ENCODE measurements around the gene CCNY.

Gene CCNY

DNA sequence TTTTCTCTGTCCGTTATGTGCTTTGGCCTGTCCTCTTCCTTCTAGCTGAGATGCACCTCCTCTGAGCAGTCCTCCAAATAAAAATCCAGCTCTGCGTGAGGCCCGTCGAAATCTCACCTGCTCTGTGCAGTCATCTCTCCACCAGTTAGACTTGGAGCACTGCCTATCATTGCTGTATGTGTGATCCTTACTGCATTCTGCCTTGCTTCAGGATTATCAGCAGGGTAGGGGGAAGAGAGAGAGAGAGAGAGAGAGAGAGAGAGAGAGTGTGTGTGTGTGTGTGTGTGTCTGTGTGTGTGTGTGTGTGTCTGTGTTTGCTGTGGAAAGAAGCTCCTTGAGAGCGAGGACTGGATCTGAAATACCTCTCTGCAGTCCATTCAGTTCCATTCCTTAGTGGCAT, 129.4 kb downstream of the CCNY start:
- no peak for TF ChIP-seq EZH2 (IDR thresholded peaks at IDR 0.05)
- no peak for TF ChIP-seq POLR2AphosphoS5 (IDR thresholded peaks at IDR 0.05; ENCODE audit: borderline replicate concordance, low read depth, low read length)
- TF ChIP-seq FOXP2 (optimal IDR thresholded peaks at IDR 0.05; ENCODE audit: control extremely low read depth, extremely low read length, insufficient read depth): no peak
- no peak overlapping the region for H3K9ac ChIP-seq (ENCODE audit: insufficient read length)
- no peak for DNase-seq (ENCODE audit: low read depth, low spot score)
- H3K36me3 ChIP-seq (ENCODE audit: insufficient read depth, low read length): no peaks in the 10 kb centered on the region
- no peak overlapping the region for H3K4me3 ChIP-seq
- H3K27ac ChIP-seq: no peak overlapping the region
- no peaks in the 10 kb centered on the region for H3K9me3 ChIP-seq (ENCODE audit: low read depth, low read length)

DNA sequence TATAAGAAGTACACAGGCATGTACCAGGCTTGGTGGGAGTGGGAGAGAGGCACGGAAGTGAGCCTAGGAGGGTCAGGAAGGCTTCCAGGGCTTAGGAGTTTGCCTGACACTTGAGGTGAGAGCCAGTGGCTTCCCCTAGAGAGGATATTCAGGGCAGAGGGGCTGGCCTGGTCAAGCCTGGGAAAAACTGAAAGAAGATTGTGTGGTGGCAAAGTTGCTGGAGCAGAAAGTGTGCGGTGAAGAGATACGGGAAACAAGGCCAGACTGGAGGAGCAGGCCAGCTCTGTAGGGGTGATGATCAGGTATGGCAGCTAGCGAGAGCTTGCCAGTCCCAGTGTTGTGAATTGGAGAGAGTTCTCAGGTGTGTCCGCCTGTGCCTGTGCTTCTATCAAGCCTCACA, 129.9 kb downstream of the CCNY start:
- no peaks in the 10 kb centered on the region for H3K36me3 ChIP-seq (ENCODE audit: insufficient read depth, low read length)
- H3K9ac ChIP-seq (ENCODE audit: insufficient read length): no peak overlapping the region
- no peaks in the 10 kb centered on the region for H3K9me3 ChIP-seq (ENCODE audit: low read depth, low read length)
- DNase-seq (ENCODE audit: low read depth, low spot score): no peak
- H3K27ac ChIP-seq: no peak overlapping the region
- no peak overlapping the region for H3K4me3 ChIP-seq
- no peak for TF ChIP-seq EZH2 (IDR thresholded peaks at IDR 0.05)
- no peak for TF ChIP-seq POLR2AphosphoS5 (IDR thresholded peaks at IDR 0.05; ENCODE audit: borderline replicate concordance, low read depth, low read length)
- no peak for TF ChIP-seq FOXP2 (optimal IDR thresholded peaks at IDR 0.05; ENCODE audit: control extremely low read depth, extremely low read length, insufficient read depth)

DNA sequence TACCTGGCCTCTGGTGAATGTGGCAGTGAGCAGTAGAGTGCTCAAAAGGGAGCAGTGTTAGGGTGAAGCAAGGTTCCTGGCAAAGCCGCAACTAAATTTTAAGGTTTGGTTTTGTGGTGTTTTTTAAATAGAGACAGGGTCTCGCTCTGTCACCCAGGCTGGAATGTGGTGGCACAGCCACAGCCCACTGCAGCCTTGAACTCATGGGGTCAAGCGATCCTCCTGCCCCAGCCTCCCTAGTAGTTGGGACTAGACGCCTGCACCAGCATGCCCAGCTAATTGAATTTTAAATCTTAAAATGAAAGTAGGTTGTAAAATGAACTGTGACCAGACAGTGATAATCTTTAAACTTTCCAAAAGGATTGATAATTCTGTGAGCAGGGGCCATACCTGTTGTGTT, 130.4 kb downstream of the CCNY start:
- Histone ChIP-seq H3K4me3 (no peak overlapping the region), H3K27ac (no peak overlapping the region), H3K9ac (ENCODE audit: insufficient read length) (no peak overlapping the region), H3K36me3 (ENCODE audit: insufficient read depth, low read length) (no peaks in the 10 kb centered on the region), H3K9me3 (ENCODE audit: low read depth, low read length) (no peaks in the 10 kb centered on the region)
- no peak for TF ChIP-seq EZH2 (IDR thresholded peaks at IDR 0.05)
- no peak for TF ChIP-seq POLR2AphosphoS5 (IDR thresholded peaks at IDR 0.05; ENCODE audit: borderline replicate concordance, low read depth, low read length)
- DNase-seq (ENCODE audit: low read depth, low spot score): no peak

DNA sequence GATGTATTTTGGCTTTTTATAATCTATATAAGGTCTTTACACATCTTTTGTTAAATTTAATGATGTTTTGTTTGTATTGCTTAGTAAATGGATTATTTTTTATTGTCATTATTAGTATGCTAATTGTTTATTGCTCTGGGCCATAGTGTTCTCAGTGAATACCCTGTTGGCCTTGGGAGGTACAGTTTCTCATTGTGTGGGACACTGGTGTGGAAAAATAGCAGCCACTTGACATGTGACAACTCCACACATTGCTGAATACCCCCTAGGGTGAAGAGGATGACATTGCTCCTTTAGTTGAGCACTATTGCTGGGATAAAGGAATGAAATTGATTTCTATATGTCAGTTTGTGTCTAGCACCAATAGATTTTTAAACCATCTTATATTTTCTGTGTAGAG, 130.9 kb downstream of the CCNY start:
- no peak for DNase-seq (ENCODE audit: low read depth, low spot score)
- no peaks in the 10 kb centered on the region for H3K36me3 ChIP-seq (ENCODE audit: insufficient read depth, low read length)
- no peak overlapping the region for H3K4me3 ChIP-seq
- H3K9ac ChIP-seq (ENCODE audit: insufficient read length): no peak overlapping the region
- no peaks in the 10 kb centered on the region for H3K9me3 ChIP-seq (ENCODE audit: low read depth, low read length)
- no peak overlapping the region for H3K27ac ChIP-seq
- TF ChIP-seq FOXP2 (optimal IDR thresholded peaks at IDR 0.05; ENCODE audit: control extremely low read depth, extremely low read length, insufficient read depth) (no peak), POLR2AphosphoS5 (IDR thresholded peaks at IDR 0.05; ENCODE audit: borderline replicate concordance, low read depth, low read length) (no peak), EZH2 (IDR thresholded peaks at IDR 0.05) (no peak)

DNA sequence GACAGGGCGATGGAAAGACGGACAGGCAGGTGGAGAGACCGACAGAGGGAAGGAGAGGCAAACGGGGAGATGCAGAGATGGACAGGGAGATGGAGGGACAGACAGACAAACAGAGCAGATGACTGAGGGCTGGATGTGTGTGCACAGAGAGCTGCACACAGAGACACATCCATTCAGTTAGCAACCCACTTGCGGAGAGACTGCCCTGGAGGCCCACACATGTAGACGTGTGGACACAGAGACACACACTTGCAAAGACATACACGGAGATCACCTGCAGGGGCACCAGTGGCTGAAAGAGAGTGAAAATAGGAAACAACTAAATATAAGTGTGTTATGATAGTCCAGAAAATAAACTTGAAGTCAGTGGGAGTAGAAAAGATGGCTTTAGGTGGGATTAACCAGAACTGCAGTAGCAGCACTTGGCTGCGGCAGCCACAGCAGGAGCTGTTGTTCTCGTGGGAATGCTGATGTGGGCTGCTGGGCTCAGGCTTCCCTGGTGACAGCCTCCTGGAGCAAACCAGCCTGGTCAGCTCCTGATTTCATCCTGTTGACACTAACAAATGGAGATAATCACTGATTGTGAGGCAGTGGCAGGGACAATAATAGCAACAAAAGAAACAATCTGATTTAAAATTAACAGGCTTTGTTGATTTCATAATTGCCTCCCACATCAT, 134.1 kb downstream of the CCNY start:
- no peak overlapping the region for H3K27ac ChIP-seq
- no peak for DNase-seq (ENCODE audit: low read depth, low spot score)
- H3K9ac ChIP-seq (ENCODE audit: insufficient read length): no peak overlapping the region
- TF ChIP-seq POLR2AphosphoS5 (IDR thresholded peaks at IDR 0.05; ENCODE audit: borderline replicate concordance, low read depth, low read length) (no peak), FOXP2 (optimal IDR thresholded peaks at IDR 0.05; ENCODE audit: control extremely low read depth, extremely low read length, insufficient read depth) (no peak), EZH2 (IDR thresholded peaks at IDR 0.05) (no peak)
- H3K9me3 ChIP-seq (ENCODE audit: low read depth, low read length): no peaks in the 10 kb centered on the region
- H3K4me3 ChIP-seq: no peak overlapping the region
- H3K36me3 ChIP-seq (ENCODE audit: insufficient read depth, low read length): no peaks in the 10 kb centered on the region

DNA sequence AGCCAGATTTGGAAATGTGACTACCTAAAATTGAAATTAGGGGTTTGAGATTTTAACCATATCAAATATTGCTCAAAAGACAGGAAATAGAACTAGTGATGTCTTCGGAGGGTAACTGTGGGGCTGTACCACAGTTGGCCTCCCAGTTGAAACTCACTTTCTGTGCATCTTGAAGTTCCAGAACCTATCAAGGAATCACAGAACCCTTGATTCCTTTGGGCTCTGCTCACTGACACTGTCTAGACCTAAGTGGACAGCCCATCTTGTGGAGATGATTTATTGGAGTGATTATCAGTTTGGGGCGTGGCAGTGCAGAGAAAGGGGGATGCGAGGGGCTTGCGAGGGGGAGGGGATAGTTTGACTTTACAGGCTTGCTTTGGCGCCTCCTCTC, 134.6 kb downstream of the CCNY start:
- H3K36me3 ChIP-seq (ENCODE audit: insufficient read depth, low read length): no peaks in the 10 kb centered on the region
- no peaks in the 10 kb centered on the region for H3K9me3 ChIP-seq (ENCODE audit: low read depth, low read length)
- TF ChIP-seq FOXP2 (optimal IDR thresholded peaks at IDR 0.05; ENCODE audit: control extremely low read depth, extremely low read length, insufficient read depth): no peak
- TF ChIP-seq EZH2 (IDR thresholded peaks at IDR 0.05): no peak
- TF ChIP-seq POLR2AphosphoS5 (IDR thresholded peaks at IDR 0.05; ENCODE audit: borderline replicate concordance, low read depth, low read length): no peak
- no peak overlapping the region for H3K9ac ChIP-seq (ENCODE audit: insufficient read length)
- no peak overlapping the region for H3K27ac ChIP-seq
- DNase-seq (ENCODE audit: low read depth, low spot score): no peak
- H3K4me3 ChIP-seq: no peak overlapping the region

DNA sequence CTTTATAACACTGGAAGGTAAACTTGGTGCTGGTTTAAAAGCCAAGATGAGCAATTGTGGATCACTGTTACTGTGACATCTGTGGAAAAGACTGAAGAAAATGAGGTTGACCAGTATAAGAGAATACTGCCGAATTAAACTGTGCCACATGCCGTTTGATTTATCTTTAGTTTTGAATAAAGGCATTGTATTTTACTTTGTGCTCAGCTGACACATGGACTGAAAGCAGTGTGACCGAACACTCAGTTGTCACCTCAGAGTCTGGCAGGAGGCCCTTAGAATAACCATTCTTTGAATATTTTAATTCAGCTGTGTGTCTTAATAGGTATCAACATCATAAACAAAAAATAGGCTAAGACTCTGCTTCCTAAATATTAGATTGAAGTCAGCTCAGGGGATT, 135.1 kb downstream of the CCNY start:
- no peak overlapping the region for H3K27ac ChIP-seq
- no peak overlapping the region for H3K9ac ChIP-seq (ENCODE audit: insufficient read length)
- DNase-seq (ENCODE audit: low read depth, low spot score): no peak
- no peaks in the 10 kb centered on the region for H3K9me3 ChIP-seq (ENCODE audit: low read depth, low read length)
- no peak overlapping the region for H3K4me3 ChIP-seq
- TF ChIP-seq POLR2AphosphoS5 (IDR thresholded peaks at IDR 0.05; ENCODE audit: borderline replicate concordance, low read depth, low read length) (no peak), FOXP2 (optimal IDR thresholded peaks at IDR 0.05; ENCODE audit: control extremely low read depth, extremely low read length, insufficient read depth) (no peak), EZH2 (IDR thresholded peaks at IDR 0.05) (no peak)
- H3K36me3 ChIP-seq (ENCODE audit: insufficient read depth, low read length): no peaks in the 10 kb centered on the region

DNA sequence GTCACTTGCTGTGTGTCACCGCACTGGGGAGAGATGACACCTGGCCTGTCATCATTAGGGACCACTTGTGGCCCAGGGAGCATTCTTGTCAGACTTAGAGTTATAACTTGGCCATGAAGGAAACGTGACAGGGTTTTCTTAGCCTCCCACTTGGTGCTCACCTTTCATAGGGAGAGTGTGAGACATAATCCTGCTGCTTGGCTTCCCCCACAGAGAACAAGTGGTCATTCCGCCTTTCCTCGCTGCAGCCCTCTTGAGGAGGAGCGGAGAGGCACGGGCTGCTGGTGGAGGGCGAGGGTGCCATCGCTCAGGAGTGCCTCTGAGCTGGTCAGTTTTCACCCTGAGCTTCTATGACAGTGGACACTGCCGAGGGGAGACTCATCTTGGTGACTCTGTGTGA, 143.8 kb downstream of the CCNY start:
- no peak for TF ChIP-seq FOXP2 (optimal IDR thresholded peaks at IDR 0.05; ENCODE audit: control extremely low read depth, extremely low read length, insufficient read depth)
- no peak for TF ChIP-seq POLR2AphosphoS5 (IDR thresholded peaks at IDR 0.05; ENCODE audit: borderline replicate concordance, low read depth, low read length)
- no peak for TF ChIP-seq EZH2 (IDR thresholded peaks at IDR 0.05)
- Histone ChIP-seq H3K36me3 (ENCODE audit: insufficient read depth, low read length) (no peaks in the 10 kb centered on the region), H3K9ac (ENCODE audit: insufficient read length) (no peak overlapping the region), H3K27ac (no peak overlapping the region), H3K4me3 (no peak overlapping the region), H3K9me3 (ENCODE audit: low read depth, low read length) (no peaks in the 10 kb centered on the region)
- DNase-seq (ENCODE audit: low read depth, low spot score): no peak

DNA sequence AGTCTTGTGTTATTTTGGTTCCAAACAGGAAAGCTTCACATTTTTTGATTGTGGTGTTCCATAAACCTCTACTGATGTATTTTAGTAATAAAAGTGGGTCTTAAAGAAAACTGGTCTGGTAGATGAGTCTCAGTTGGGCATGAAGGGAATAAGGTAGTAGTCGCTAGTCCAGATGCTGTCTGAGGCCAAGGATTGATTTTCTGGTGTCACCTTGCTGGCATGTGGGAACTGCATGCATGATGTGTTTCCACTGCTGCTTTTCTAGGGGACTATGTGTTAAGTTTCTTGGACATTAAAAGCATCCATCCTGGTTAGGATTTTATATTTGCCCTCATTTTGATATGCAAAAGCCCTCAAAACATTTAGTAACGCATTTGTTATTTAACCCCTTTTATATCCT, 145.1 kb downstream of the CCNY start:
- H3K9me3 ChIP-seq (ENCODE audit: low read depth, low read length): no peaks in the 10 kb centered on the region
- H3K4me3 ChIP-seq: no peak overlapping the region
- no peak overlapping the region for H3K9ac ChIP-seq (ENCODE audit: insufficient read length)
- no peaks in the 10 kb centered on the region for H3K36me3 ChIP-seq (ENCODE audit: insufficient read depth, low read length)
- no peak overlapping the region for H3K27ac ChIP-seq
- no peak for TF ChIP-seq EZH2 (IDR thresholded peaks at IDR 0.05)
- no peak for TF ChIP-seq FOXP2 (optimal IDR thresholded peaks at IDR 0.05; ENCODE audit: control extremely low read depth, extremely low read length, insufficient read depth)
- TF ChIP-seq POLR2AphosphoS5 (IDR thresholded peaks at IDR 0.05; ENCODE audit: borderline replicate concordance, low read depth, low read length): no peak
- DNase-seq (ENCODE audit: low read depth, low spot score): no peak
